ENCODE data around the gene FAM163A. TPM values are rescaled to one million over a fixed set of nuclear protein-coding genes. Genes with fewer than 3 reads are reported as not detected.

The FAM163A gene
- total RNA-seq, 4 donors from 2014 or later, result under 0.01 to 0.50 (median 0.24) TPM

- 17% methylated on average over 32 of the region's 85 CpGs for WGBS
- Histone ChIP-seq H3K27ac (replicated peaks in 1 of 4) (no peak overlapping the region), H3K4me3 (peak overlapping the region; percentile 42 to 50 (median 48)), H3K36me3 (no peaks in the 10 kb centered on the region), H3K4me1 (peaks cover 18 to 23% (median 22%) of the 10 kb centered on the region in 4 donors), H3K27me3 (peaks cover 0 to 59% (median 21%) of the 10 kb centered on the region in 4 donors), H3K9me3 (peaks cover 0 to 11% (median 0%) of the 10 kb centered on the region in 4 donors)
- intact Hi-C loops (cut with DNase I), result no loop called here
- no peak for DNase-seq (ENCODE audit: extremely low spot score)
- no peak for TF ChIP-seq EP300 (IDR thresholded peaks at IDR 0.05)
- TF ChIP-seq POLR2A (IDR thresholded peaks at IDR 0.05; ENCODE audit: low read depth), result no peak
- TF ChIP-seq CTCF (IDR thresholded peaks at IDR 0.05), result no peak
- TF ChIP-seq POLR2AphosphoS5 (IDR thresholded peaks at IDR 0.05), result no peak
Observed at GRCh38 chr1:179743679-179744400, 749 bp downstream of the FAM163A start.

GRCh38 chr1:179744401-179745130, 1.5 kb downstream of the FAM163A start:
- no peak for DNase-seq (ENCODE audit: extremely low spot score)
- peaks cover 18 to 23% (median 22%) of the 10 kb centered on the region in 4 donors for H3K4me1 ChIP-seq
- no peaks in the 10 kb centered on the region for H3K36me3 ChIP-seq
- TF ChIP-seq CTCF (IDR thresholded peaks at IDR 0.05) (no peak), POLR2AphosphoS5 (IDR thresholded peaks at IDR 0.05) (no peak), POLR2A (IDR thresholded peaks at IDR 0.05; ENCODE audit: low read depth) (no peak), EP300 (IDR thresholded peaks at IDR 0.05) (no peak)
- H3K9me3 ChIP-seq, result peaks cover 0 to 11% (median 0%) of the 10 kb centered on the region in 4 donors
- 76% methylated on average over 22 of the region's 37 CpGs for WGBS
- peak overlapping the region in 2 of 4 donors; percentile 42 to 50 for H3K4me3 ChIP-seq
- H3K27me3 ChIP-seq, result peaks cover 0 to 58% (median 21%) of the 10 kb centered on the region in 4 donors
- intact Hi-C loops (cut with DNase I), result no loop called here
- H3K27ac ChIP-seq (replicated peaks in 1 of 4), result no peak overlapping the region

- TF ChIP-seq POLR2A (IDR thresholded peaks at IDR 0.05; ENCODE audit: low read depth), result no peak
- no peak for TF ChIP-seq POLR2AphosphoS5 (IDR thresholded peaks at IDR 0.05)
- TF ChIP-seq CTCF (IDR thresholded peaks at IDR 0.05), result no peak
- TF ChIP-seq EP300 (IDR thresholded peaks at IDR 0.05), result no peak
- Histone ChIP-seq H3K4me3 (no peak overlapping the region), H3K36me3 (no peaks in the 10 kb centered on the region), H3K27ac (replicated peaks in 1 of 4) (no peak overlapping the region), H3K9me3 (peaks cover 0 to 11% (median 0%) of the 10 kb centered on the region in 4 donors), H3K27me3 (peaks cover 0 to 52% (median 21%) of the 10 kb centered on the region in 4 donors), H3K4me1 (peaks cover 18 to 23% (median 22%) of the 10 kb centered on the region in 4 donors)
- intact Hi-C loops (cut with DNase I), result no loop called here
- DNase-seq (ENCODE audit: extremely low spot score), result no peak
- 85% methylated on average over 8 of the region's 8 CpGs for WGBS
Observed at GRCh38 chr1:179745131-179745611, 2.1 kb downstream of the FAM163A start.

- WGBS, result 84% methylated on average over 4 of the region's 4 CpGs
- no peak overlapping the region for H3K4me3 ChIP-seq
- no peak for DNase-seq (ENCODE audit: extremely low spot score)
- no peak for TF ChIP-seq CTCF (IDR thresholded peaks at IDR 0.05)
- no peak for TF ChIP-seq POLR2A (IDR thresholded peaks at IDR 0.05; ENCODE audit: low read depth)
- TF ChIP-seq POLR2AphosphoS5 (IDR thresholded peaks at IDR 0.05), result no peak
- TF ChIP-seq EP300 (IDR thresholded peaks at IDR 0.05), result no peak
- intact Hi-C loops (cut with DNase I), result no loop called here
- H3K9me3 ChIP-seq, result peaks cover 0 to 5% (median 0%) of the 10 kb centered on the region in 4 donors
- H3K27me3 ChIP-seq, result peaks cover 0 to 46% (median 21%) of the 10 kb centered on the region in 4 donors
- H3K27ac ChIP-seq (replicated peaks in 1 of 4), result no peak overlapping the region
- no peaks in the 10 kb centered on the region for H3K36me3 ChIP-seq
- H3K4me1 ChIP-seq, result peaks cover 18 to 23% (median 22%) of the 10 kb centered on the region in 4 donors
Observed at GRCh38 chr1:179745743-179746142, 2.7 kb downstream of the FAM163A start.
